Fibroblast of lung (primary cell): ENCODE measurements around the gene STC2. TPM values are rescaled to one million over a fixed set of nuclear protein-coding genes. Genes with fewer than 3 reads are reported as not detected.

Experiments used
- DNase-seq, 2 donors: peaks; one replicate each; pipeline versions ENCODE4 v3.0.0 to v3.0.0-alpha.2; 2010; ENCODE audit warnings: low read depth in 2 of 2
- H2AFZ ChIP-seq: 2 replicates; pipeline ENCODE4 v1.5.1; 2012; ENCODE audit warnings: low read length, control low read depth, inconsistent platforms
- H3K27ac ChIP-seq: 2 replicates; pipeline ENCODE4 v1.5.1; 2011; ENCODE audit warnings: low read length, control low read depth; ENCODE audit not compliant: insufficient read depth
- H3K27me3 ChIP-seq: 2 replicates; pipeline ENCODE4 v1.5.1; 2011; ENCODE audit warnings: mild to moderate bottlenecking, low read length; ENCODE audit not compliant: control insufficient read depth, insufficient read depth
- H3K36me3 ChIP-seq: 2 replicates; pipeline ENCODE4 v1.5.1; 2011; ENCODE audit warnings: low read length; ENCODE audit not compliant: control insufficient read depth, insufficient read depth
- H3K4me1 ChIP-seq: 2 replicates; pipeline ENCODE4 v1.5.1; 2011; ENCODE audit warnings: low read length; ENCODE audit not compliant: control insufficient read depth, insufficient read depth; ENCODE audit errors: extremely low read depth
- H3K4me2 ChIP-seq: 2 replicates; pipeline ENCODE4 v1.5.1; 2011; ENCODE audit warnings: low read length, control low read depth; ENCODE audit not compliant: insufficient read depth; ENCODE audit errors: extremely low read depth
- H3K4me3 ChIP-seq, 4 experiments: fragments of 200-600 bp in 1 of 4; sonication (generic) in 1 of 4; replicated peaks in 1 of 4; 2 replicates each; pipeline ENCODE4 v1.5.1; 2011 to 2016; ENCODE audit warnings: low read length in 4 of 4, low read depth in 3 of 4, mild to moderate bottlenecking in 3 of 4, control low read depth in 2 of 4, inconsistent platforms in 1 of 4, mixed read lengths in 1 of 4; ENCODE audit not compliant: insufficient read depth in 1 of 4; ENCODE audit errors: control extremely low read depth in 1 of 4
- H3K79me2 ChIP-seq: 2 replicates; pipeline ENCODE4 v1.5.1; 2012; ENCODE audit warnings: mild to moderate bottlenecking, low read length, inconsistent platforms; ENCODE audit not compliant: control insufficient read depth, insufficient read depth
- H3K9ac ChIP-seq: 2 replicates; pipeline ENCODE4 v1.5.1; 2011; ENCODE audit warnings: mild to moderate bottlenecking, low read length, control low read depth; ENCODE audit not compliant: insufficient read depth
- H3K9me3 ChIP-seq: 2 replicates; pipeline ENCODE4 v1.5.1; 2012; ENCODE audit warnings: low read depth, low read length; ENCODE audit not compliant: control insufficient read depth, insufficient read depth
- H4K20me1 ChIP-seq: 2 replicates; pipeline ENCODE4 v1.5.1; 2011; ENCODE audit warnings: low read length; ENCODE audit not compliant: control insufficient read depth, insufficient read depth; ENCODE audit errors: extremely low read depth
- CTCF ChIP-seq, 2 donors: IDR thresholded peaks in 1 of 2; conservative IDR thresholded peaks in 1 of 2; 1 replicate in 1 of 2; 2 replicates in 1 of 2; pipeline ENCODE4 v1.5.1; 2011 to 2012; ENCODE audit warnings: low read length in 2 of 2, control low read depth in 1 of 2, inconsistent platforms in 1 of 2, low read depth in 1 of 2, mild to moderate bottlenecking in 1 of 2
- EZH2 ChIP-seq: IDR thresholded peaks from 2 replicates; pipeline ENCODE4 v1.5.1; 2012; ENCODE audit warnings: low read length, control low read depth, mild to moderate bottlenecking; ENCODE audit errors: missing control alignments
- polyA plus RNA-seq, 2 donors: library from polyadenylated mRNA; depleted of rRNA in 1 of 2; stranded (reverse) in 1 of 2; unstranded in 1 of 2; fragments of >200 nt; gene quantifications; 2 replicates each; pipeline ENCODE4 v1.2.1, GENCODE V29; 2011 to 2012; ENCODE audit warnings: missing spikeins in 1 of 2
- total RNA-seq: library from RNA; depleted of rRNA; stranded (reverse); fragments of >200 nt; gene quantifications from 2 replicates; pipeline ENCODE4 v1.2.1, GENCODE V29; 2014

Gene STC2
- total and polyA plus RNA-seq, 2 donors (not counting 1 experiment from before 2014, with no cell fraction given): 112 to 299 TPM

GRCh38 chr5:173328844-173329490 lies 753 bp upstream of the STC2 start:
- H3K9ac ChIP-seq: peak overlapping the region; percentile 62
- H3K27ac ChIP-seq: peak overlapping the region; percentile 82
- peaks cover 34% of the 10 kb centered on the region for H3K79me2 ChIP-seq

GRCh38 chr5:173327084-173327947 lies 898 bp downstream of the STC2 start:
- TF ChIP-seq CTCF (conservative IDR thresholded peaks at IDR 0.05 in 1 of 2, IDR thresholded peaks at IDR 0.05 in 1 of 2; ENCODE audit: low read depth in 1 of 2, low read length in 2 of 2) (no peak), EZH2 (no peak)
- peaks cover 37% of the 10 kb centered on the region for H3K79me2 ChIP-seq
- H3K27ac ChIP-seq: peak overlapping the region; percentile 82
- no peaks in the 10 kb centered on the region for H3K27me3 ChIP-seq
- no peaks in the 10 kb centered on the region for H4K20me1 ChIP-seq
- H3K9me3 ChIP-seq: no peaks in the 10 kb centered on the region
- peak overlapping the region; percentile 49 to 79 (median 64) for H3K4me3 ChIP-seq
- DNase-seq: peak; percentile 48 to 70
- H3K4me1 ChIP-seq: peaks cover 28% of the 10 kb centered on the region
- H3K4me2 ChIP-seq: peak overlapping the region; percentile 94
- H2AFZ ChIP-seq: no peak overlapping the region
- H3K36me3 ChIP-seq: peaks cover 7% of the 10 kb centered on the region
- H3K9ac ChIP-seq: peak overlapping the region; percentile 62

More at GRCh38 chr5:173328844-173329490, 753 bp upstream of the STC2 start:
- Histone ChIP-seq H3K36me3 (peaks cover 4% of the 10 kb centered on the region), H3K9me3 (no peaks in the 10 kb centered on the region), H3K27me3 (no peaks in the 10 kb centered on the region), H3K4me3 (peak overlapping the region; percentile 49 to 79 (median 64)), H4K20me1 (no peaks in the 10 kb centered on the region), H2AFZ (peak overlapping the region; percentile 43), H3K4me1 (peaks cover 23% of the 10 kb centered on the region), H3K4me2 (peak overlapping the region; percentile 94)
- DNase-seq: peak; percentile 66 to 67
- no peak for TF ChIP-seq EZH2
- no peak for TF ChIP-seq CTCF (conservative IDR thresholded peaks at IDR 0.05 in 1 of 2, IDR thresholded peaks at IDR 0.05 in 1 of 2; ENCODE audit: low read depth in 1 of 2, low read length in 2 of 2)

DNA sequence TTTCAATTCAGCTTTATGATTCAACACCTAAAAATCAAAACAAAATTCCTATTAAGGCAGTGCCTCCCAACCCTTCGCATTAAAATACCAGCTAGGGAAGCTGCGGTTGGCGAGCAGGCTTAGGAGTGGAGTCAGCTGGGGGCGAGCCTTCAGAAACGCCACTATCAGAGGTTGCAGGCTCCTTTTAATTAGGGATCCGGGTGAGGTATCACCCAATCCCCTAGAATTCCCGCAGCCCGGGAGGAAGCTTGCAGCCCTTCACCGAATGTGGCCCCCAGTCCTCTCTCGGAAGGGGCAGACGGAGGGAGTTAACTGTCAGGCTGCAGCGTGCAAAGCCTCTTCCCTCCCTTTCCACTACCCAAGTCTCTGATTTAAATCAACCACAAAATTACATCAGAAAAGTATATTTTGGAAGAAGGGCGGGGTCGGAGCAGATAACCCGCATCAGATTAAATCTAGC lies 1.7 kb downstream of the STC2 start:
- peaks cover 37% of the 10 kb centered on the region for H3K79me2 ChIP-seq
- peaks cover 29% of the 10 kb centered on the region for H3K4me1 ChIP-seq
- peaks cover 7% of the 10 kb centered on the region for H3K36me3 ChIP-seq
- H3K27me3 ChIP-seq: no peaks in the 10 kb centered on the region
- H3K9ac ChIP-seq: peak overlapping the region; percentile 62
- peak; percentile 90 to 94 for DNase-seq
- H3K4me2 ChIP-seq: peak overlapping the region; percentile 82
- no peaks in the 10 kb centered on the region for H4K20me1 ChIP-seq
- no peak for TF ChIP-seq EZH2
- TF ChIP-seq CTCF (conservative IDR thresholded peaks at IDR 0.05 in 1 of 2, IDR thresholded peaks at IDR 0.05 in 1 of 2; ENCODE audit: low read depth in 1 of 2, low read length in 2 of 2): no peak
- no peak overlapping the region for H2AFZ ChIP-seq
- H3K4me3 ChIP-seq: peak overlapping the region; percentile 49 to 79 (median 64)
- H3K9me3 ChIP-seq: no peaks in the 10 kb centered on the region
- H3K27ac ChIP-seq: peak overlapping the region; percentile 82
